ENCODE measurements around the gene SETD5.

SETD5 gene

GRCh38 chr3:9390265-9390888 lies 7.0 kb upstream of the SETD5 start:
- DNase-seq, result no peak

- DNase-seq, result no peak
Measured at GRCh38 chr3:9392041-9392440, 5.4 kb upstream of the SETD5 start.

- no peak for DNase-seq
Measured at GRCh38 chr3:9395570-9396300, 1.7 kb upstream of the SETD5 start.

- DNase-seq, result peak; percentile 86 to 91
Measured at GRCh38 chr3:9396301-9396631, 1.1 kb upstream of the SETD5 start.

GRCh38 chr3:9396632-9397331 lies 633 bp upstream of the SETD5 start:
- peak; percentile 99 for DNase-seq

GRCh38 chr3:9397906-9398699 lies 688 bp downstream of the SETD5 start:
- peak in 1 of 2 experiments; percentile 55 for DNase-seq

- peak; percentile 27 to 32 for DNase-seq
Measured at GRCh38 chr3:9398700-9399336, 1.4 kb downstream of the SETD5 start.

- DNase-seq, result no peak
Measured at GRCh38 chr3:9399337-9399703, 1.9 kb downstream of the SETD5 start.

- DNase-seq, result peak; percentile 87 to 95
Measured at GRCh38 chr3:9399746-9400145, 2.3 kb downstream of the SETD5 start.

- peak; percentile 43 to 68 for DNase-seq
Measured at GRCh38 chr3:9400616-9401015, 3.2 kb downstream of the SETD5 start.

- no peak for DNase-seq
Measured at GRCh38 chr3:9401986-9402385, 4.6 kb downstream of the SETD5 start.

- DNase-seq, result peak; percentile 94 to 95
Measured at GRCh38 chr3:9402410-9403228, 5.2 kb downstream of the SETD5 start.

GRCh38 chr3:9403463-9403862 lies 6.0 kb downstream of the SETD5 start:
- DNase-seq, result peak in 1 of 2 experiments; percentile 12

- peak; percentile 33 to 75 for DNase-seq
Measured at GRCh38 chr3:9404680-9405079, 7.3 kb downstream of the SETD5 start.

GRCh38 chr3:9405756-9406155 lies 8.3 kb downstream of the SETD5 start:
- DNase-seq, result no peak

- no peak for DNase-seq
Measured at GRCh38 chr3:9406856-9407626, 9.6 kb downstream of the SETD5 start.

GRCh38 chr3:9408061-9408460 lies 10.6 kb downstream of the SETD5 start:
- DNase-seq, result no peak

- no peak for DNase-seq
Measured at GRCh38 chr3:9408546-9408945, 11.1 kb downstream of the SETD5 start.

GRCh38 chr3:9409981-9410854 lies 12.8 kb downstream of the SETD5 start:
- DNase-seq, result no peak

- DNase-seq, result no peak
Measured at GRCh38 chr3:9411302-9411701, 13.9 kb downstream of the SETD5 start.
